AG04450 (cell line): Measurements from ENCODE around the gene XPC. TPM values are rescaled to one million over a fixed set of nuclear protein-coding genes. Genes with fewer than 3 reads are reported as not detected.

Experiments used
- CTCF ChIA-PET: fragments of 300-600, 350-600 bp; formaldehyde crosslinking; extraction: SDS; loops from one replicate; lab custom pipeline; 2022; ENCODE audit warnings: antibody characterized with exemption, inconsistent platforms; lab: Charles Lee
- POLR2A ChIA-PET: fragments of 350-600 bp; formaldehyde crosslinking; extraction: SDS; loops from one replicate; lab custom pipeline; 2021; ENCODE audit warnings: antibody characterized with exemption, inconsistent platforms; lab: Yijun Ruan, JAX
- DNase-seq: peaks from one replicate; pipeline ENCODE4 v3.0.0-alpha.2; 2011; ENCODE audit warnings: low read depth, low spot score
- H3K27ac ChIP-seq: one replicate; pipeline ENCODE4 v1.5.1; 2012; ENCODE audit warnings: low read depth, low read length, control low read depth
- H3K27me3 ChIP-seq: one replicate; pipeline ENCODE4 v1.6.0; 2012; ENCODE audit warnings: low read length; ENCODE audit not compliant: control insufficient read depth, insufficient read depth
- H3K4me3 ChIP-seq: 2 replicates; pipeline ENCODE4 v1.5.1; 2011; ENCODE audit warnings: mild to moderate bottlenecking, low read depth, low read length, control low read depth
- H3K9me3 ChIP-seq: 2 replicates; pipeline ENCODE4 v1.5.1; 2012; ENCODE audit warnings: low read length; ENCODE audit not compliant: control insufficient read depth, insufficient read depth
- polyA plus RNA-seq: library from polyadenylated mRNA; depleted of rRNA; stranded (reverse); fragments of >200 nt; gene quantifications from 2 replicates; pipeline ENCODE4 v1.2.3, GENCODE V29; 2011
- TF ChIP-seq, protein P1 (sequence below): IDR thresholded peaks from 2 replicates; pipeline ENCODE4 v1.5.1; 2011; ENCODE audit warnings: low read depth, low read length, control low read depth, inconsistent platforms

XPC gene
- polyA plus RNA-seq, 1 experiment, result 39.0 TPM

GRCh38 chr3:14146381-14147065 lies 31.9 kb downstream of the XPC start:
- ChIA-PET CTCF (no interaction called here), POLR2A (interaction anchor here (5.7 kb wide), 1 partner anchor 21 kb away, joined by 50 read pairs; the partner anchor contains the start of genes CHCHD4 and TMEM43)
- no peaks in the 10 kb centered on the region for H3K9me3 ChIP-seq
- no peaks in the 10 kb centered on the region for H3K27me3 ChIP-seq
- TF ChIP-seq, protein P1, sequence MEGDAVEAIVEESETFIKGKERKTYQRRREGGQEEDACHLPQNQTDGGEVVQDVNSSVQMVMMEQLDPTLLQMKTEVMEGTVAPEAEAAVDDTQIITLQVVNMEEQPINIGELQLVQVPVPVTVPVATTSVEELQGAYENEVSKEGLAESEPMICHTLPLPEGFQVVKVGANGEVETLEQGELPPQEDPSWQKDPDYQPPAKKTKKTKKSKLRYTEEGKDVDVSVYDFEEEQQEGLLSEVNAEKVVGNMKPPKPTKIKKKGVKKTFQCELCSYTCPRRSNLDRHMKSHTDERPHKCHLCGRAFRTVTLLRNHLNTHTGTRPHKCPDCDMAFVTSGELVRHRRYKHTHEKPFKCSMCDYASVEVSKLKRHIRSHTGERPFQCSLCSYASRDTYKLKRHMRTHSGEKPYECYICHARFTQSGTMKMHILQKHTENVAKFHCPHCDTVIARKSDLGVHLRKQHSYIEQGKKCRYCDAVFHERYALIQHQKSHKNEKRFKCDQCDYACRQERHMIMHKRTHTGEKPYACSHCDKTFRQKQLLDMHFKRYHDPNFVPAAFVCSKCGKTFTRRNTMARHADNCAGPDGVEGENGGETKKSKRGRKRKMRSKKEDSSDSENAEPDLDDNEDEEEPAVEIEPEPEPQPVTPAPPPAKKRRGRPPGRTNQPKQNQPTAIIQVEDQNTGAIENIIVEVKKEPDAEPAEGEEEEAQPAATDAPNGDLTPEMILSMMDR, result no peak
- no peak for DNase-seq
- H3K27ac ChIP-seq, result peak overlapping the region; percentile 99
- H3K4me3 ChIP-seq, result no peak overlapping the region

DNA sequence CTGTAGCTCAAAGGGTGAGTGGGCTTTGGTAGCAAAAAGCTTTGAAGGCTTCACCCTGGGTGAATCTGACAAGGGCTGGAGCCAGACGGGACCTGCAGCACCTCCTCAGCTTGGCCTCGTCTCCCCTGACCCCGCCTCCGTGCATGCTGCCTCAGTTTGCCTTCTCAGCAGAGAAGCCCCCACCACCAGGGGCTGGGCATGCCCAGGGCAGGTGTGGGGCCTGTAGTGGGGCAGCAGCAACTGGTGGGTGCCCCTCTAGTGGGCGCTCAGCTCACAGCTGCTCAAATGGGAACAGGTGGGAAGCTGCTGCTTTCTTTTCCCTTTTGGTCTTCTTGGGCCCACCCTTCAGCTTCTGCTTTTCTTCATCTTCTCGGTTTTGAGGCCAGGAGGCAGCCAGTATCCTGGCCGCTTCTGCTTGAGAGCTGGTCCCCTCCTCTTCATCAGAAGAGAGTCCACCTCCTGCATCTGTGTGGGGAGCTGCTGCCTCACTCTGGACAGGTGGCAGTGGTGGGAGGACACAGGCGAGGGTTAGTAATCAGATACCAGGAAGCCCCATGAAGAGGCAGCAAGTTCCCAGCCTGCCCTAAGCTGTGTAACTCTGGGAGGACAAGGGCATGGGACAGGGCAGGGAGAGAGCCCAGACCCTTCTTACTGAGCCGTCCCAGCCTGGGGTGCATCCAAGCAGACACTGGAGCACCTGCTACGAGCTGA lies 32.6 kb downstream of the XPC start:
- ChIA-PET POLR2A (interaction anchor here (1.2 to 5.7 kb wide), 3 partner anchors 21 to 506 kb away, joined by 5 to 50 read pairs (median 30); partner anchors contain the start of genes CCDC174, CHCHD4, LSM3 and TMEM43), CTCF (interaction anchor here (1.3 to 2.1 kb wide), 4 partner anchors 7 to 249 kb away, joined by 3 to 8 read pairs (median 7); partner anchors contain the start of genes CHCHD4 and TMEM43)
- peak overlapping the region; percentile 99 for H3K27ac ChIP-seq
- TF ChIP-seq, protein P1, result no peak
- no peaks in the 10 kb centered on the region for H3K9me3 ChIP-seq
- no peak overlapping the region for H3K4me3 ChIP-seq
- no peaks in the 10 kb centered on the region for H3K27me3 ChIP-seq
- no peak for DNase-seq

GRCh38 chr3:14145236-14145635 lies 33.2 kb downstream of the XPC start:
- CTCF ChIA-PET, result interaction anchor here (1.3 to 2.1 kb wide), 4 partner anchors 8 to 249 kb away, joined by 3 to 8 read pairs (median 7); partner anchors contain the start of genes CHCHD4 and TMEM43
- no peak for DNase-seq
- TF ChIP-seq, protein P1, result no peak
- no peaks in the 10 kb centered on the region for H3K9me3 ChIP-seq
- H3K4me3 ChIP-seq, result no peak overlapping the region
- peak overlapping the region; percentile 99 for H3K27ac ChIP-seq
- H3K27me3 ChIP-seq, result no peaks in the 10 kb centered on the region
- POLR2A ChIA-PET, result interaction anchor here (1.2 to 5.7 kb wide), 4 partner anchors 20 to 506 kb away, joined by 3 to 50 read pairs (median 18); partner anchors contain the start of genes CCDC174, CHCHD4, LSM3 and TMEM43

GRCh38 chr3:14144423-14145075 lies 33.9 kb downstream of the XPC start:
- H3K27ac ChIP-seq, result peak overlapping the region; percentile 99
- ChIA-PET POLR2A (interaction anchor here (0.7 to 5.7 kb wide), 7 partner anchors 14 to 507 kb away, joined by 3 to 50 read pairs (median 5); partner anchors contain the start of genes CCDC174, CHCHD4, LSM3 and TMEM43), CTCF (interaction anchor here (1.3 to 2.1 kb wide), 5 partner anchors 8 to 248 kb away, joined by 3 to 8 read pairs (median 6); partner anchors contain the start of genes CHCHD4 and TMEM43)
- H3K9me3 ChIP-seq, result no peaks in the 10 kb centered on the region
- H3K4me3 ChIP-seq, result peak overlapping the region; percentile 42
- peak; percentile 97 for DNase-seq
- no peaks in the 10 kb centered on the region for H3K27me3 ChIP-seq
- TF ChIP-seq, protein P1, result no peak
